ENCODE results near the gene SLC6A4.
"Not testable (repeated sequence)": the region's sequence is repeated elsewhere in the genome, so short reads cannot be mapped to it uniquely, and the experiment has no call there.

SLC6A4 gene

GRCh38 chr17:30219315-30219714, 16.2 kb downstream of the SLC6A4 start:
- no peak for FAIRE-seq

GRCh38 chr17:30218799-30219198, 16.7 kb downstream of the SLC6A4 start:
- FAIRE-seq = no peak

GRCh38 chr17:30217746-30218245, 17.7 kb downstream of the SLC6A4 start:
- no peak for FAIRE-seq

- FAIRE-seq = no peak
Measured at GRCh38 chr17:30217054-30217453, 18.4 kb downstream of the SLC6A4 start.

GRCh38 chr17:30212750-30213149, 22.7 kb downstream of the SLC6A4 start:
- no peak for FAIRE-seq

GRCh38 chr17:30211371-30211770, 24.1 kb downstream of the SLC6A4 start:
- no peak for FAIRE-seq

- FAIRE-seq = no peak
Measured at GRCh38 chr17:30210901-30211300, 24.6 kb downstream of the SLC6A4 start.

GRCh38 chr17:30210366-30210765, 25.1 kb downstream of the SLC6A4 start:
- no peak for FAIRE-seq

- FAIRE-seq = no peak
Measured at GRCh38 chr17:30209930-30210329, 25.6 kb downstream of the SLC6A4 start.

- FAIRE-seq = no peak
Measured at GRCh38 chr17:30208214-30208613, 27.3 kb downstream of the SLC6A4 start.

GRCh38 chr17:30207655-30208054, 27.8 kb downstream of the SLC6A4 start:
- FAIRE-seq = no peak

- FAIRE-seq = no peak
Measured at GRCh38 chr17:30203471-30203981, 32.0 kb downstream of the SLC6A4 start.

- FAIRE-seq = not testable (repeated sequence)
Measured at GRCh38 chr17:30200656-30201055, 34.8 kb downstream of the SLC6A4 start.

- FAIRE-seq = no peak
Measured at GRCh38 chr17:30200106-30200505, 35.4 kb downstream of the SLC6A4 start.

GRCh38 chr17:30199600-30199999, 35.9 kb downstream of the SLC6A4 start:
- no peak for FAIRE-seq

GRCh38 chr17:30197416-30197815, 38.1 kb downstream of the SLC6A4 start:
- FAIRE-seq = no peak

- FAIRE-seq = no peak
Measured at GRCh38 chr17:30196504-30196903, 39.0 kb downstream of the SLC6A4 start.

- no peak for FAIRE-seq
Measured at GRCh38 chr17:30191072-30191471, 44.4 kb downstream of the SLC6A4 start.

GRCh38 chr17:30188211-30188939, 47.1 kb downstream of the SLC6A4 start:
- FAIRE-seq = no peak

GRCh38 chr17:30187573-30187972, 47.9 kb downstream of the SLC6A4 start:
- no peak for FAIRE-seq

- no peak for FAIRE-seq
Measured at GRCh38 chr17:30186761-30187160, 48.7 kb downstream of the SLC6A4 start.

- no peak for FAIRE-seq
Measured at GRCh38 chr17:30176855-30177254, 58.6 kb downstream of the SLC6A4 start.

GRCh38 chr17:30174556-30174955, 60.9 kb downstream of the SLC6A4 start:
- no peak for FAIRE-seq

- no peak for FAIRE-seq
Measured at GRCh38 chr17:30173649-30174048, 61.8 kb downstream of the SLC6A4 start.

GRCh38 chr17:30172560-30172959, 62.9 kb downstream of the SLC6A4 start:
- no peak for FAIRE-seq
